ENCODE measurements around the gene GDI1.

Gene GDI1

GRCh38 chrX:154432210-154432609 is 4.7 kb upstream of the GDI1 start:
- no peak overlapping the region for H3K4me3 ChIP-seq (ENCODE audit: low read depth, low read length)
- TF ChIP-seq CTCF (IDR thresholded peaks at IDR 0.05; ENCODE audit: control insufficient read depth, extremely low read depth, insufficient read depth) = no peak
- DNase-seq (ENCODE audit: low read depth) = no peak

DNA sequence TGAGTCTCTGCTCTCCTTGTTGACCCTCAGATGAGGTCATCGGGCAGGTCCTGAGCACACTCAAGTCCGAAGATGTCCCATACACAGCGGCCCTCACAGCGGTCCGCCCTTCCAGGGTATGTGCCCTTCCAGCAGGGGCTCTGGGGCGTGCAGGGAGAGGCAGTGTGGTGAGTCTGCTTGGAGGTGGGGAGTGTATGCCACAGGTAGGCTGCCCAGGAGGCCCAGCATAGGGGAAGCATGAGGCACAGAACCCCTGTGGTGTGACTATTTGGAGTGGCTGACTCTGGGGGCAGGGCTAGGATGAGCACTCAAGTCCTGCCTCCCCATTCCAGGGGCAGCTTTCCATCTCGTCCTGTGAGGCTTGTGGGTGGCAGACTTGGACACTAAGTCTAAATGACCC is 3.3 kb upstream of the GDI1 start:
- H3K4me3 ChIP-seq (ENCODE audit: low read depth, low read length) = no peak overlapping the region
- no peak for DNase-seq (ENCODE audit: low read depth)
- TF ChIP-seq CTCF (IDR thresholded peaks at IDR 0.05; ENCODE audit: control insufficient read depth, extremely low read depth, insufficient read depth) = no peak

DNA sequence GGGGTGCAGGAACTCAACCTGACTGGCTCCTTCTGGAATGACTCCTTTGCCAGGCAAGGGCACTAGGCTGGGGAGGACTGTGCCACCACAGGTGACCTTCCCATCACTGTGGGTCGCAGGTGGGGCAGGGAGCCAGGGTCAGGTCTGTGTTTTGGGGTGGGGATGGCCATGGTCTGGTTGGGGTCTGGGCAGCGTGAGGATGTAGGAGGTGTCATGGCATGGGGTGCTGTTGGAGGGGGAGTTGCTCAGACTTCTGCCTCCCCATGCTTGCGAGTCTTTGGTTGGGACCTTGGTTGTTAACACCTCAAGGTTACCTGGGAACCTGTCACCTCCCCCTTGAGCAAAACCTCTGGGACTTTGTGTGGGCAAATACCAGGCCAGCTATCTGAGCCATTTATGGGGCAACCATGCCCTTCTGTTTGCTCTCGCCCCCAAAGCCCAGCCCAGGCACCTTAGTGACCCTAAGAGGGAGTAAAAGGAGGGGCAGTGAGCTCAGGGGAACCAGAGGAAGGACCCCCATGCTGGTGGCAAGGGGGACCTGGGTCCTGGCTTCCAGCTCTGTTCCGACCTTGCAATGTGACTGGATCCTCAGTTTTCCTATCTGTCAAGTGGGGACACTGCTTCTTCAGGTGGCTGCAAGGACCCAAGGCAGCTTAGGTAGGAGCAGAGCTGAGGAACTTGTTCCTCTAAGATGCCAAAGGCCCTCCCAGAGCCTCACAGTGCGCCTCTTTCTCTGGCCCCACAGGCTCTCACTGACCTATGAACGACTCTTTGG is 2.4 kb upstream of the GDI1 start:
- no peak for TF ChIP-seq CTCF (IDR thresholded peaks at IDR 0.05; ENCODE audit: control insufficient read depth, extremely low read depth, insufficient read depth)
- no peak for DNase-seq (ENCODE audit: low read depth)
- H3K4me3 ChIP-seq (ENCODE audit: low read depth, low read length) = no peak overlapping the region

DNA sequence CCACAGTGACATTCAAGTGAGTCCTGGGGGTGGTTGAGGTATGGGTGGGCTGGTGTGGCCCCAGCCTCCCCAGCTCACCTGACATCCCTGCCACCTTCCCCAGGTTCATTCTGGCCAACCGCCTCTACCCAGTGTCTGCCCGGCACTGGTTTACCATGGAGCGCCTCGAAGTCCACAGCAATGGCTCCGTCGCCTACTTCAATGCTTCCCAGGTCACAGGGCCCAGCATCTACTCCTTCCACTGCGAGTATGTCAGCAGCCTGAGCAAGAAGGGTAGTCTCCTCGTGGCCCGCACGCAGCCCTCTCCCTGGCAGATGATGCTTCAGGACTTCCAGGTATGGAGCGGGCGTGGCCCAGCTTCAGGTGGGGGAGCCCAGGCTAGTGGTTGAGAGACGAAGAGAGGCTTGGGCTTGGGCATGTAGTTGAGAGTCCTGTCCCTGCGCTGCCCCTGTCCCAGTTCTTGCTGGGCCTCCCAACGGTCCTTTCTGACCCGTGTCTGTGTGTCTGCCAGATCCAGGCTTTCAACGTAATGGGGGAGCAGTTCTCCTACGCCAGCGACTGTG is 1.7 kb upstream of the GDI1 start:
- H3K4me3 ChIP-seq (ENCODE audit: low read depth, low read length) = no peak overlapping the region
- no peak for DNase-seq (ENCODE audit: low read depth)
- TF ChIP-seq CTCF (IDR thresholded peaks at IDR 0.05; ENCODE audit: control insufficient read depth, extremely low read depth, insufficient read depth) = no peak

DNA sequence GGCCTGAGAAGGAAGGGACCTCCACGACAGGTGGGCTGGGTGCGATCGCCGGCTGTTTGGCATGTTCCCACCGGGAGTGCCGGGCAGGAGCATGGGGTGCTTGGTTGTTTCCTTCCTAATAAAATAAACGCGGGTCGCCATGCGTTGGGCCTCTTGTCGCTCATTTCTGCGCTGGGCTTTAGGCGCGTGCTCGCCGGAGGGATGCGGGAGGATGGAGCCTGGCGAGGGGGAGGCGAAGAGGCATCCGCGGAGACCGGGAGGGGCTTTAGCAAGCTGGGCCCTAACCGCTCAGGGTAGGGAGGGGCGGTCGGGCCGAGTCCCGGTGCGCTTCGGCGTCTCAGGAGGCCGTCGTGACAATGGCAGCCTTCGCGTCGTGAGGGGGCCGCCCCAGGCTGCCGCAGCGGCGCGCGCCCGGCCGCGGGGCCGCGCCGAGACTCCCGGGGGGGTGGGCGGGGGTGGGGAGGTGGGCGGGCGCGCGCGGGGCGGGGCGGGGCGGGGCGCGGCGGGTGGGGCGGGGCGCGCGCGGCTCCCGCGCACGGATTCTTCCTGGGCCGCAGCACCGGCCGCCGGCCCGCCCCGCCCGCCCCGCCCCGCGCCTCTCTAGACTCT is 476 bp upstream of the GDI1 start:
- peak overlapping the region; percentile 61; the same call in 1 of the 2 replicates for H3K4me3 ChIP-seq (ENCODE audit: low read depth, low read length)
- TF ChIP-seq CTCF (IDR thresholded peaks at IDR 0.05; ENCODE audit: control insufficient read depth, extremely low read depth, insufficient read depth) = no peak
- DNase-seq (ENCODE audit: low read depth) = no peak

DNA sequence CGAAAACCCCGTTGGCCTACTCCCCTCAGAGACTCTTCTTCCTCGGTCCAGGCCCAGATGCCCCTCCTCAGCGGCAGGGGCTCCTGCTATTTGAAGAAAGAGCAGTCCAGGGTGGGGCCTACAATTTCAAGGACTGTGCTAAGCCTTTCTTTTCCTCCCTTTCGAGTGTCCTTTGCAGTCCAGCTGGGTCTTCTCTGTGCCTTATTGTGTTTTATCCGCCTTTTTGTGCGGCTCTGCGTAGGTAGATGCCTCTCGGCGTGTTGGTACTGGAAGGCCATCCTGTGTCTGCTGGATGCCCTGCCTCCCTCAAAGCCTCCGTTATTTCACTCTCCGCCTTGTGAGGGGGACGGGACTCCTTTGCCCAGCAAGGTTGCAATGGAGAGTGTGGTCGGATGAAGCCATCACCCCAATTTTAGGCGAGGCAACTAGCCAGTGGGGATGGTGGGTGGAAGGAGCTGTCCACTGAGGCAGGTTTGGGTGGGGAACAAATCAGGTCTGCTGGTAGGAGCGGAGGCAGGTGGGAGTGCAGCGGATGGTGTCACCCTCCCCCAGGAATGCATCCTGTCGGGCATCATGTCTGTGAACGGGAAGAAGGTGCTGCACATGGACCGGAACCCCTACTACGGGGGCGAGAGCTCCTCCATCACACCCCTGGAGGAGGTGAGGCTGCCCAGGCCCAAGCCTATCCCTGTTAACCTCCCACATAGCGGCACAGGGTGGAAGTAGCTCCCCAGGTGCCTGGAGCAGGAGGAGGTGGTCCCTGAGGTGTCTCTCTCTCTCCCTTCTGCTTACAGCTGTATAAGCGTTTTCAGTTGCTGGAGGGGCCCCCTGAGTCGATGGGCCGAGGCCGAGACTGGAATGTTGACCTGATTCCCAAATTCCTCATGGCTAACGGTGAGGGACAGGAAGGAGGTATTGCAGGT is 1.3 kb downstream of the GDI1 start:
- no peak for TF ChIP-seq CTCF (IDR thresholded peaks at IDR 0.05; ENCODE audit: control insufficient read depth, extremely low read depth, insufficient read depth)
- peak overlapping the region; percentile 61 for H3K4me3 ChIP-seq (ENCODE audit: low read depth, low read length)
- DNase-seq (ENCODE audit: low read depth) = no peak
